Measurements from ENCODE around the gene CD33. TPM values are rescaled to one million over a fixed set of nuclear protein-coding genes. Genes with fewer than 3 reads are reported as not detected.

CD33 gene
- total and polyA plus RNA-seq, 9 of the 15 experiments (the other 6 are each of a cell fraction or from before 2014, with no cell fraction given): 36.1 to 88.6 (median 49.6) TPM

GRCh38 chr19:51187395-51188226 lies 37.3 kb upstream of the CD33 start (continued):
- TF ChIP-seq ZNF277 (CRISPR knock-in tag; IDR thresholded peaks at IDR 0.05; ENCODE audit: borderline replicate concordance): no peak
- TF ChIP-seq SREBF1 (IDR thresholded peaks at IDR 0.05; ENCODE audit: borderline replicate concordance, low read depth, low read length): no peak
- no peak for TF ChIP-seq MTA3 (IDR thresholded peaks at IDR 0.05; ENCODE audit: borderline replicate concordance)
- TF ChIP-seq CAMTA2 (CRISPR knock-in tag; conservative IDR thresholded peaks at IDR 0.05): no peak
- TF ChIP-seq ZNF280A (IDR thresholded peaks at IDR 0.05; ENCODE audit: low read depth, partially characterized antibody): no peak
- TF ChIP-seq ZBTB17 (CRISPR knock-in tag; IDR thresholded peaks at IDR 0.05): no peak
- TF ChIP-seq ILF3 (IDR thresholded peaks at IDR 0.05; ENCODE audit: borderline replicate concordance): no peak
- no peak for TF ChIP-seq ZBTB40 (IDR thresholded peaks at IDR 0.05)
- TF ChIP-seq ZBTB40 (CRISPR knock-in tag; IDR thresholded peaks at IDR 0.05): no peak
- TF ChIP-seq, protein P1, sequence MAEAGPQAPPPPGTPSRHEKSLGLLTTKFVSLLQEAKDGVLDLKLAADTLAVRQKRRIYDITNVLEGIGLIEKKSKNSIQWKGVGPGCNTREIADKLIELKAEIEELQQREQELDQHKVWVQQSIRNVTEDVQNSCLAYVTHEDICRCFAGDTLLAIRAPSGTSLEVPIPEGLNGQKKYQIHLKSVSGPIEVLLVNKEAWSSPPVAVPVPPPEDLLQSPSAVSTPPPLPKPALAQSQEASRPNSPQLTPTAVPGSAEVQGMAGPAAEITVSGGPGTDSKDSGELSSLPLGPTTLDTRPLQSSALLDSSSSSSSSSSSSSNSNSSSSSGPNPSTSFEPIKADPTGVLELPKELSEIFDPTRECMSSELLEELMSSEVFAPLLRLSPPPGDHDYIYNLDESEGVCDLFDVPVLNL (CRISPR knock-in tag; IDR thresholded peaks at IDR 0.05; ENCODE audit: low read depth): no peak
- no peak for TF ChIP-seq IRF2 (CRISPR knock-in tag; IDR thresholded peaks at IDR 0.05)
